HepG2 (cell line): ENCODE data around the gene FGD6. TPM values are rescaled to one million over a fixed set of nuclear protein-coding genes. Genes with fewer than 3 reads are reported as not detected.
"Not testable (repeated sequence)": the region's sequence is repeated elsewhere in the genome, so short reads cannot be mapped to it uniquely, and the experiment has no call there.

ENCODE experiments used
- ATAC-seq: fragments of 200-7000 bp; cut with Tn5 transposase; 3 replicates; pipeline ENCODE4 v1.9.1; 2020; ENCODE audit warnings: mild to moderate bottlenecking, moderate library complexity
- BruUV-seq: library from RNA; stranded (reverse); fragments of 400-500 nt; replicated peaks from 2 replicates; lab custom pipeline; 2021; lab: Mats Ljungman, UMichigan
- CTCF ChIA-PET: fragments of 300-600 bp; formaldehyde crosslinking; extraction: SDS; loops from one replicate; lab custom pipeline; 2021; ENCODE audit warnings: low total read pairs, inconsistent platforms, low intra/inter-chr PET ratio; lab: Yijun Ruan, JAX
- POLR2A ChIA-PET: fragments of 350-600 bp; sonication (Branson Sonifier 250); formaldehyde crosslinking; loops from one replicate; lab custom pipeline; 2020; ENCODE audit warnings: antibody characterized with exemption, inconsistent platforms; lab: Yijun Ruan, JAX
- DNase-seq: peaks from one replicate; pipeline ENCODE4 v3.0.0-alpha.2; 2015; ENCODE audit warnings: low spot score
- FAIRE-seq: peaks from 3 replicates; lab custom pipeline; 2011; peaks lifted over from hg19 to GRCh38; lab: Jason Lieb, UNC
- H2AFZ ChIP-seq: one replicate; pipeline ENCODE4 v1.6.1; 2011; ENCODE audit warnings: low read length, inconsistent platforms
- H3K27ac ChIP-seq: fragments of 300-600 bp; 3 replicates; pipeline ENCODE4 v1.8.0; 2011; ENCODE audit warnings: mixed run types, mild to moderate bottlenecking, mixed read lengths, low read length, inconsistent platforms; ENCODE audit not compliant: insufficient read depth; ENCODE audit errors: extremely low read length
- H3K27me3 ChIP-seq, 2 experiments: fragments of 200-600 bp in 1 of 2; 2 replicates in 1 of 2; 3 replicates in 1 of 2; pipeline versions ENCODE4 v1.6.0 to v1.8.0; 2011; ENCODE audit warnings: low read length in 2 of 2, mild to moderate bottlenecking in 2 of 2, moderate library complexity in 2 of 2, inconsistent platforms in 1 of 2; ENCODE audit not compliant: insufficient read depth in 2 of 2, control insufficient read depth in 1 of 2
- H3K36me3 ChIP-seq, 2 experiments: fragments of 200-600 bp in 1 of 2; replicated peaks in 1 of 2; 2 replicates in 1 of 2; 3 replicates in 1 of 2; pipeline versions ENCODE4 v1.5.1 to v1.8.0; 2011; ENCODE audit warnings: low read length in 2 of 2, inconsistent platforms in 1 of 2; ENCODE audit not compliant: insufficient read depth in 2 of 2, control insufficient read depth in 1 of 2
- H3K4me1 ChIP-seq: 2 replicates; pipeline ENCODE4 v1.5.1; 2012; ENCODE audit warnings: low read length, inconsistent platforms; ENCODE audit not compliant: insufficient read depth
- H3K4me2 ChIP-seq: 2 replicates; pipeline ENCODE4 v1.6.0; 2011; ENCODE audit warnings: low read depth, low read length, inconsistent platforms
- H3K4me3 ChIP-seq, 3 experiments: fragments of 200-600 bp in 1 of 3; sonication (generic), shearing (Covaris generic) in 1 of 3; replicated peaks in 1 of 3; 2 replicates each; pipeline ENCODE4 v1.5.1; 2011 to 2016; ENCODE audit warnings: low read length in 3 of 3, inconsistent platforms in 2 of 3, low read depth in 2 of 3, mild to moderate bottlenecking in 2 of 3, control low read depth in 1 of 3, mixed read lengths in 1 of 3; ENCODE audit not compliant: insufficient read depth in 1 of 3
- H3K79me2 ChIP-seq: one replicate; pipeline ENCODE4 v1.6.1; 2011; ENCODE audit warnings: low read length, inconsistent platforms; ENCODE audit not compliant: insufficient read depth
- H3K9ac ChIP-seq: 2 replicates; pipeline ENCODE4 v1.6.0; 2011; ENCODE audit warnings: mild to moderate bottlenecking, low read depth, low read length, inconsistent platforms; ENCODE audit not compliant: insufficient read depth
- H3K9me3 ChIP-seq: 2 replicates; pipeline ENCODE4 v1.5.1; 2012; ENCODE audit warnings: mild to moderate bottlenecking, low read length
- H4K20me1 ChIP-seq: 2 replicates; pipeline ENCODE4 v1.6.0; 2011; ENCODE audit warnings: inconsistent platforms, mild to moderate bottlenecking, low read length, moderate library complexity; ENCODE audit not compliant: insufficient read depth
- GABPA ChIP-seq, 2 experiments: IDR thresholded peaks; 2 replicates each; pipeline ENCODE4 v1.6.1; 2011 to 2016; ENCODE audit warnings: low read depth in 2 of 2, low read length in 1 of 2, missing biosample characterization in 1 of 2, missing genetic modification characterization in 1 of 2
- NONO ChIP-seq, 2 experiments: fragments of 450-650 bp in 1 of 2; sonication (generic) in 1 of 2; formaldehyde crosslinking in 1 of 2; IDR thresholded peaks in 1 of 2; conservative IDR thresholded peaks in 1 of 2; 2 replicates each; pipeline versions ENCODE4 v1.6.1 to v1.8.0; 2017 to 2022; ENCODE audit warnings: mild to moderate bottlenecking in 1 of 2, missing genetic modification reagents in 1 of 2, moderate library complexity in 1 of 2
- ZNF605 ChIP-seq: sonication (generic); formaldehyde crosslinking; IDR thresholded peaks from 2 replicates; pipeline ENCODE4 v1.8.0; 2022; ENCODE audit warnings: mild to moderate bottlenecking, missing genetic modification reagents
- WGBS: methylation state at CpG from one replicate; pipeline ENCODE4 v1.1.6; 2017; ENCODE audit warnings: low lambda C conversion rate; 5-methylcytosine and 5-hydroxymethylcytosine counted together
- in situ Hi-C: cut with HindIII; loops from 2 replicates; pipeline ENCODE4 v1.10.0; 2017; ENCODE audit warnings: low pct_unique_long_range_greater_than_20kb; ENCODE audit not compliant: extremely low pct_ligation_motif_present
- intact Hi-C: fragments of 100-400 bp; cut with micrococcal nuclease; formaldehyde crosslinking; loops from one replicate; pipeline ENCODE4 v1.10.0; 2022; ENCODE audit not compliant: unreplicated experiment
- polyA plus RNA-seq, 8 experiments: library from polyadenylated mRNA; depleted of rRNA in 3 of 8; stranded (reverse) in 7 of 8; unstranded in 1 of 8; fragments of >200 nt; fragmentation: Illumina TruSeq in 4 of 8; extraction: Trizol in 4 of 8; gene quantifications; 2 replicates each; pipeline versions ENCODE4 v1.2.1 to v1.2.3, GENCODE V29; 2011 to 2016; ENCODE audit warnings: low read depth in 4 of 8, missing spikeins in 1 of 8, mixed read lengths in 1 of 8; ENCODE audit not compliant: insufficient read depth in 1 of 8
- total RNA-seq, 5 experiments: library from RNA; depleted of rRNA; stranded (reverse); fragments of >200 nt; fragmentation: Illumina TruSeq; extraction: Trizol; gene quantifications; 2 replicates each; pipeline ENCODE4 v1.2.3, GENCODE V29; 2016; ENCODE audit warnings: low read depth in 1 of 5

The FGD6 gene
- total and polyA plus RNA-seq, 2 of the 13 experiments (the other 11 are each of a cell fraction or from before 2014, with no cell fraction given), result 2.2 to 4.3 TPM

GRCh38 chr12:95102916-95103671 lies 114.2 kb downstream of the FGD6 start:
- no peak for ATAC-seq
- POLR2A ChIA-PET, result no interaction called here

GRCh38 chr12:95101957-95102356 lies 115.3 kb downstream of the FGD6 start:
- peaks cover 14% of the 10 kb centered on the region for H3K4me1 ChIP-seq
- POLR2A ChIA-PET, H3K9me3 ChIP-seq, H2AFZ ChIP-seq, H3K36me3 ChIP-seq, H3K27ac ChIP-seq, DNase-seq, BruUV-seq, H3K27me3 ChIP-seq, intact Hi-C loops, FAIRE-seq, H4K20me1 ChIP-seq, H3K4me3 ChIP-seq, H3K4me2 ChIP-seq, ATAC-seq, H3K9ac ChIP-seq, H3K79me2 ChIP-seq, CTCF ChIA-PET: not testable (repeated sequence)
- in situ Hi-C loops, result loop anchor here (25.0 kb wide), 1 partner anchor 435 kb away; no protein-coding TSS in a partner anchor
- WGBS, result 95% methylated on average over 5 of the region's 5 CpGs

More at GRCh38 chr12:95102916-95103671, 114.2 kb downstream of the FGD6 start:
- TF ChIP-seq GABPA (IDR thresholded peaks at IDR 0.05; ENCODE audit: low read depth, low read length) (no peak), GABPA (CRISPR knock-in tag; IDR thresholded peaks at IDR 0.05; ENCODE audit: low read depth) (no peak), NONO (IDR thresholded peaks at IDR 0.05) (no peak), NONO (CRISPR knock-in tag; conservative IDR thresholded peaks at IDR 0.05) (no peak), ZNF605 (no peak)
- DNase-seq (peak; percentile 18), FAIRE-seq (no peak)
- H2AFZ ChIP-seq, result no peak overlapping the region
- intact Hi-C loops, result no loop called here
- H3K27me3 ChIP-seq, result no peaks in the 10 kb centered on the region
- WGBS, result 90% methylated on average over 8 of the region's 8 CpGs
- H4K20me1 ChIP-seq, result no peaks in the 10 kb centered on the region
- H3K79me2 ChIP-seq, result no peaks in the 10 kb centered on the region
- peaks cover 0 to 7% of the 10 kb centered on the region in 2 experiments; a peak in 2 of 5 replicates for H3K36me3 ChIP-seq
- no peak overlapping the region for H3K27ac ChIP-seq
- H3K9me3 ChIP-seq, result no peaks in the 10 kb centered on the region
- CTCF ChIA-PET, result no interaction called here
- in situ Hi-C loops, result loop anchor here (25.0 kb wide), 1 partner anchor 434 kb away; no protein-coding TSS in a partner anchor
- H3K4me2 ChIP-seq, result no peak overlapping the region
- H3K4me1 ChIP-seq, result peaks cover 11% of the 10 kb centered on the region
- BruUV-seq, result no TSS peak
- H3K4me3 ChIP-seq, result no peak overlapping the region
- no peak overlapping the region for H3K9ac ChIP-seq
